Measurements from ENCODE around the gene CEP128. TPM values are rescaled to one million over a fixed set of nuclear protein-coding genes. Genes with fewer than 3 reads are reported as not detected.

The CEP128 gene
- polyA plus RNA-seq, 1 of the 3 experiments (the other 2 are of a cell fraction): 1.2 TPM

DNA sequence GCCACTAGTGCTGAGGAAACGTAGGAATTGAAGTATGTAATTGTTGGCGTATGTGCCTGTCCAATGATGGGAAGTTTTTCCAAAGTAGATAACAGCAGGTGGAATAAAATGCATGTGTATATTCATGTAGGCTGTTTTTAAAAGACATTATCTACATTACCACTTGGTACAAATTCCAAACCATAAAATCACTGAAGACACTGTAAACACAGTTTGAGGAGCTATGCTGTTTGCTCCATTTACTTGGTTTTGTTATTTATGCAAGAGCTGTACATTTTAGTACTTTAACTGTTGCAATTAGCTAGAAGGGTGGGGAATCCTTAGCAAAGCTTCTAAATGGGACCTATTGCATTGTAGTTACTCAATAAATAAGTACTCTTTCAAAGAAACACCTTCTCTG, 455.8 kb downstream of the CEP128 start (continued):
- TF ChIP-seq TEAD4 (IDR thresholded peaks at IDR 0.05; ENCODE audit: borderline replicate concordance, insufficient read depth) (no peak), TCF12 (IDR thresholded peaks at IDR 0.05) (no peak), FOXM1 (IDR thresholded peaks at IDR 0.05; ENCODE audit: low read depth) (no peak), NRF1 (IDR thresholded peaks at IDR 0.05; ENCODE audit: low read depth, low read length) (no peak), CHD2 (IDR thresholded peaks at IDR 0.05; ENCODE audit: low read length, partially characterized antibody) (no peak), FOXJ3 (CRISPR knock-in tag; IDR thresholded peaks at IDR 0.05) (no peak), NFIC (IDR thresholded peaks at IDR 0.05; ENCODE audit: borderline replicate concordance) (no peak), GATA2 (CRISPR knock-in tag; IDR thresholded peaks at IDR 0.05) (no peak)

DNA sequence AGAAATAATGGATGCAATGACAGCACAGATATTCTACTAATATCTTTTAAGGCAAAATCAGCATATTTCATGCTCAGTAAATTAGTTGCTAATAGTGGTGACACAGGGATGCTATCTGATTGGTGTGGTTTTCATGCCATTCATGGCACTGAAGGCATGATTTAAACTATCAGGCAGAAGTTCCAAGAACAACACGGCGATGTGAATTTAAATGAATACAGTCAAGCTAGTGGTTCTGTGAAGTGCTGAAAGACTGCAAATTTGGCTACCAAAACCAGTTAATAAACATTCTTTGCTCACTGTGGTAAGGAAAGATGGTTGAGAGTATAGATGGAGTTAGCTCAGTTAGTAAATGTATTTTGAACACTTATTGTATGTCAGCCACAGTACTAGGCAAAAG, 458.2 kb downstream of the CEP128 start:
- H2AFZ ChIP-seq (ENCODE audit: low read depth): no peak overlapping the region
- no peak overlapping the region for H3K9ac ChIP-seq
- ChIA-PET POLR2A (no interaction called here), CTCF (interaction anchor here (1.4 kb wide), 1 partner anchor 10 kb away, joined by 4 read pairs; no protein-coding TSS in a partner anchor)
- H3K9me2 ChIP-seq: no peaks in the 10 kb centered on the region
- no peak overlapping the region for H3K4me2 ChIP-seq
- H3K27ac ChIP-seq (ENCODE audit: low read depth in 2 of 2, low read length in 1 of 2): no peak overlapping the region
- no peak for DNase-seq
- H4K20me1 ChIP-seq (ENCODE audit: insufficient read depth): no peaks in the 10 kb centered on the region
- TF ChIP-seq JUND (IDR thresholded peaks at IDR 0.05): no peak
- TF ChIP-seq NRF1 (IDR thresholded peaks at IDR 0.05; ENCODE audit: low read depth, low read length): no peak
- TF ChIP-seq EZH2phosphoT487 (IDR thresholded peaks at IDR 0.05; ENCODE audit: borderline replicate concordance, low read depth): no peak
- no peak for TF ChIP-seq FOSL2 (IDR thresholded peaks at IDR 0.05; ENCODE audit: borderline replicate concordance, low read depth)
- no peak for TF ChIP-seq CTCF (IDR thresholded peaks at IDR 0.05)
- TF ChIP-seq FOXJ3 (CRISPR knock-in tag; IDR thresholded peaks at IDR 0.05): no peak
- no peak for TF ChIP-seq GABPA (IDR thresholded peaks at IDR 0.05; ENCODE audit: low read depth)
- TF ChIP-seq, protein P1, sequence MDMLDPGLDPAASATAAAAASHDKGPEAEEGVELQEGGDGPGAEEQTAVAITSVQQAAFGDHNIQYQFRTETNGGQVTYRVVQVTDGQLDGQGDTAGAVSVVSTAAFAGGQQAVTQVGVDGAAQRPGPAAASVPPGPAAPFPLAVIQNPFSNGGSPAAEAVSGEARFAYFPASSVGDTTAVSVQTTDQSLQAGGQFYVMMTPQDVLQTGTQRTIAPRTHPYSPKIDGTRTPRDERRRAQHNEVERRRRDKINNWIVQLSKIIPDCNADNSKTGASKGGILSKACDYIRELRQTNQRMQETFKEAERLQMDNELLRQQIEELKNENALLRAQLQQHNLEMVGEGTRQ (IDR thresholded peaks at IDR 0.05; ENCODE audit: borderline replicate concordance, low read depth, low read length): no peak
- TF ChIP-seq EP300 (IDR thresholded peaks at IDR 0.05; ENCODE audit: borderline replicate concordance in 1 of 2, low read depth in 1 of 2, low read length in 1 of 2): no peak
- no peak for TF ChIP-seq REST (IDR thresholded peaks at IDR 0.05; ENCODE audit: low read depth, low read length)
- H3K4me1 ChIP-seq (ENCODE audit: control insufficient read depth in 1 of 2, insufficient read depth in 2 of 2, low read depth in 1 of 2, low read length in 1 of 2): no peaks in the 10 kb centered on the region
- H3F3A ChIP-seq (replicated peaks; ENCODE audit: insufficient read depth): no peaks in the 10 kb centered on the region
- H3K79me2 ChIP-seq (ENCODE audit: insufficient read depth): no peaks in the 10 kb centered on the region
- H3K9me3 ChIP-seq: no peaks in the 10 kb centered on the region
- no peaks in the 10 kb centered on the region for H3K36me3 ChIP-seq (replicated peaks in 1 of 2; ENCODE audit: control insufficient read depth in 1 of 2, insufficient read depth in 2 of 2, low read length in 1 of 2)
- H3K27me3 ChIP-seq (ENCODE audit: insufficient read depth): no peaks in the 10 kb centered on the region
- no peak overlapping the region for H3K4me3 ChIP-seq (ENCODE audit: low read depth in 2 of 2, low read length in 1 of 2)
- 95% methylated on average over 2 of the region's 2 CpGs for WGBS (ENCODE audit: low lambda C conversion rate)

Measured in SK-N-SH (cell line).